HEK293 (cell line): ENCODE data around the gene CCDC141.

Experiments
- CTCF ChIA-PET: fragments of 350-600 bp; formaldehyde crosslinking; extraction: SDS; loops from one replicate; lab custom pipeline; 2021; ENCODE audit warnings: antibody characterized with exemption; lab: Yijun Ruan, JAX
- POLR2A ChIA-PET: fragments of 300-600 bp; formaldehyde crosslinking; extraction: SDS; loops from one replicate; lab custom pipeline; 2020; ENCODE audit warnings: antibody characterized with exemption, inconsistent platforms; lab: Yijun Ruan, JAX
- H3K27ac ChIP-seq: fragments of 200-500 bp; sonication (Bioruptor generic); 2 replicates; pipeline ENCODE4 v1.5.1; 2014; ENCODE audit warnings: low read depth, low read length, control low read depth, inconsistent platforms; ENCODE audit errors: extremely low read depth
- H3K36me3 ChIP-seq, 2 experiments: fragments of 200-500 bp in 1 of 2; sonication (Bioruptor generic) in 1 of 2; 1 replicate in 1 of 2; 2 replicates in 1 of 2; pipeline ENCODE4 v1.5.1; 2014 to 2017; ENCODE audit warnings: inconsistent platforms in 2 of 2, low read length in 2 of 2; ENCODE audit not compliant: control insufficient read depth in 2 of 2, insufficient read depth in 1 of 2
- H3K4me1 ChIP-seq: fragments of 200-500 bp; sonication (Bioruptor generic); 2 replicates; pipeline ENCODE4 v1.5.1; 2014; ENCODE audit warnings: mild to moderate bottlenecking, low read length, inconsistent platforms; ENCODE audit not compliant: control insufficient read depth, insufficient read depth
- H3K4me3 ChIP-seq: 2 replicates; pipeline ENCODE4 v1.5.1; 2011; ENCODE audit warnings: low read depth, mild to moderate bottlenecking, control low read depth, low read length, moderate library complexity
- H3K9me3 ChIP-seq: fragments of 200-500 bp; sonication (Bioruptor generic); 2 replicates; pipeline ENCODE4 v1.5.1; 2014; ENCODE audit warnings: low read depth, low read length, inconsistent platforms; ENCODE audit not compliant: control insufficient read depth, insufficient read depth
- BCL11A ChIP-seq: fragments of 450-650 bp; formaldehyde crosslinking; IDR thresholded peaks from 2 replicates; pipeline ENCODE4 v1.5.1; 2016; ENCODE audit warnings: low read depth, missing biosample characterization, missing genetic modification characterization
- PRDM2 ChIP-seq: fragments of 450-650 bp; formaldehyde crosslinking; IDR thresholded peaks from 2 replicates; pipeline ENCODE4 v1.5.1; 2016; ENCODE audit warnings: missing biosample characterization, missing genetic modification characterization, borderline replicate concordance
- TRIM28 ChIP-seq: IDR thresholded peaks from 2 replicates; pipeline ENCODE4 v1.6.1; 2011; ENCODE audit warnings: low read length, control low read depth, borderline replicate concordance
- YY1 ChIP-seq: fragments of 450-650 bp; formaldehyde crosslinking; IDR thresholded peaks from 2 replicates; pipeline ENCODE4 v1.5.1; 2018; ENCODE audit warnings: missing biosample characterization, missing genetic modification characterization
- ZBTB10 ChIP-seq: fragments of 450-650 bp; formaldehyde crosslinking; IDR thresholded peaks from 2 replicates; pipeline ENCODE4 v1.5.1; 2016; ENCODE audit warnings: missing biosample characterization, missing genetic modification characterization
- ZBTB7A ChIP-seq: fragments of 450-650 bp; formaldehyde crosslinking; IDR thresholded peaks from 2 replicates; pipeline ENCODE4 v1.5.1; 2016; ENCODE audit warnings: low read depth, missing biosample characterization, missing genetic modification characterization
- ZFP3 ChIP-seq: fragments of 450-650 bp; formaldehyde crosslinking; IDR thresholded peaks from 2 replicates; pipeline ENCODE4 v1.5.1; 2016; ENCODE audit warnings: low read depth, missing biosample characterization, missing genetic modification characterization
- ZNF132 ChIP-seq: fragments of 450-650 bp; formaldehyde crosslinking; IDR thresholded peaks from 2 replicates; pipeline ENCODE4 v1.5.1; 2017; ENCODE audit warnings: missing biosample characterization, missing genetic modification characterization, borderline replicate concordance
- ZNF155 ChIP-seq: fragments of 450-650 bp; formaldehyde crosslinking; IDR thresholded peaks from 2 replicates; pipeline ENCODE4 v1.5.1; 2016; ENCODE audit warnings: missing biosample characterization, missing genetic modification characterization
- ZNF202 ChIP-seq: fragments of 450-650 bp; formaldehyde crosslinking; IDR thresholded peaks from 2 replicates; pipeline ENCODE4 v1.5.1; 2016; ENCODE audit warnings: missing biosample characterization, missing genetic modification characterization, borderline replicate concordance
- ZNF350 ChIP-seq: fragments of 450-650 bp; formaldehyde crosslinking; IDR thresholded peaks from 2 replicates; pipeline ENCODE4 v1.5.0; 2017; ENCODE audit warnings: missing biosample characterization, mild to moderate bottlenecking, missing genetic modification characterization
- ZNF423 ChIP-seq: fragments of 450-650 bp; formaldehyde crosslinking; IDR thresholded peaks from 2 replicates; pipeline ENCODE4 v1.5.1; 2016; ENCODE audit warnings: missing biosample characterization, missing genetic modification characterization
- ZNF514 ChIP-seq: fragments of 450-650 bp; formaldehyde crosslinking; IDR thresholded peaks from 2 replicates; pipeline ENCODE4 v1.5.1; 2016; ENCODE audit warnings: missing biosample characterization, missing genetic modification characterization
- ZNF530 ChIP-seq: fragments of 450-650 bp; formaldehyde crosslinking; IDR thresholded peaks from 2 replicates; pipeline ENCODE4 v1.5.1; 2016; ENCODE audit warnings: low read depth, missing biosample characterization, missing genetic modification characterization
- ZNF549 ChIP-seq: fragments of 450-650 bp; IDR thresholded peaks from 2 replicates; pipeline ENCODE4 v1.5.1; 2018; ENCODE audit warnings: missing biosample characterization, missing genetic modification characterization, mild to moderate bottlenecking, inconsistent platforms, moderate library complexity
- ZNF561 ChIP-seq: fragments of 450-650 bp; IDR thresholded peaks from 2 replicates; pipeline ENCODE4 v1.5.1; 2018; ENCODE audit warnings: missing biosample characterization, missing genetic modification characterization, borderline replicate concordance
- ZNF596 ChIP-seq: fragments of 450-650 bp; IDR thresholded peaks from 2 replicates; pipeline ENCODE4 v1.5.0; 2018; ENCODE audit warnings: missing biosample characterization, mild to moderate bottlenecking, missing genetic modification characterization, moderate library complexity
- ZNF621 ChIP-seq: fragments of 450-650 bp; formaldehyde crosslinking; IDR thresholded peaks from 2 replicates; pipeline ENCODE4 v1.5.1; 2017; ENCODE audit warnings: missing biosample characterization, missing genetic modification characterization
- ZNF629 ChIP-seq: fragments of 450-650 bp; formaldehyde crosslinking; IDR thresholded peaks from 2 replicates; pipeline ENCODE4 v1.5.1; 2017; ENCODE audit warnings: missing biosample characterization, missing genetic modification characterization
- ZNF701 ChIP-seq: fragments of 450-650 bp; formaldehyde crosslinking; IDR thresholded peaks from 2 replicates; pipeline ENCODE4 v1.5.1; 2016; ENCODE audit warnings: missing biosample characterization, missing genetic modification characterization
- ZNF777 ChIP-seq: fragments of 450-650 bp; formaldehyde crosslinking; IDR thresholded peaks from 2 replicates; pipeline ENCODE4 v1.5.1; 2017; ENCODE audit warnings: missing biosample characterization, missing genetic modification characterization, borderline replicate concordance
- TF ChIP-seq, protein P1 (sequence below): fragments of 450-650 bp; formaldehyde crosslinking; IDR thresholded peaks from 2 replicates; pipeline ENCODE4 v1.5.1; 2016; ENCODE audit warnings: missing biosample characterization, missing genetic modification characterization

CCDC141 gene

DNA sequence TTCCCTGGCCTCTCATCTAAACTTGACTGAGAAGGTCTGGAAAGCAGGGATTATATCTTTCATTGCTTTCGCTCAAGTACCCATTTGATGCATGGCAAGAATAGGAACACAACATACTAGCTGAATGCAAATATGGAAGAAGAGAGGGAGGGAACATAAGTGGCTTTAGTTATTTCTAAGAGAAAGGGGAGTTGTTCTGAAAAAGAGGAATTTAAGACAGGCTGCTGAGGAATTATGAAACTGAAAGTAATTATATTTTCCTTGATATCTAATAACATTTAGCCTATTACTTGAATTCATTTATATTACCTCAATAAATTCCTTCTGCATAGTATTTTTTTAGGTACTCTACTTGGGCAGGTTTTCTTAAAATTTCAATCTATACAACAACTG lies 136.9 kb downstream of the CCDC141 start:
- TF ChIP-seq BCL11A (tag by site-specific recombination) (no peak), ZNF561 (tag by site-specific recombination) (no peak), ZNF350 (tag by site-specific recombination) (no peak), ZNF596 (tag by site-specific recombination) (no peak), ZFP3 (no peak), ZNF423 (no peak), TRIM28 (no peak), ZNF549 (tag by site-specific recombination) (no peak)
- ChIA-PET CTCF (interaction anchor here (0.6 to 2.0 kb wide), 16 partner anchors 8 to 1164 kb away, joined by 3 to 9 read pairs (median 3); no protein-coding TSS in a partner anchor), POLR2A (no interaction called here)
- Histone ChIP-seq H3K36me3 (no peaks in the 10 kb centered on the region), H3K9me3 (no peaks in the 10 kb centered on the region), H3K4me3 (no peak overlapping the region), H3K27ac (no peak overlapping the region), H3K4me1 (no peaks in the 10 kb centered on the region)

GRCh38 chr2:178912416-178913048 lies 137.4 kb downstream of the CCDC141 start:
- Histone ChIP-seq H3K4me1 (no peaks in the 10 kb centered on the region), H3K9me3 (no peaks in the 10 kb centered on the region), H3K4me3 (no peak overlapping the region), H3K27ac (no peak overlapping the region), H3K36me3 (no peaks in the 10 kb centered on the region)
- CTCF ChIA-PET, result interaction anchor here (0.9 to 2.0 kb wide), 6 partner anchors 11 to 1164 kb away, joined by 3 to 9 read pairs (median 3); no protein-coding TSS in a partner anchor
- TF ChIP-seq ZNF514 (tag by site-specific recombination) (no peak), ZNF132 (tag by site-specific recombination) (no peak), ZNF629 (tag by site-specific recombination) (no peak), ZNF155 (tag by site-specific recombination) (no peak), ZNF621 (tag by site-specific recombination) (no peak), YY1 (no peak), ZNF530 (tag by site-specific recombination) (no peak), ZNF777 (tag by site-specific recombination) (no peak), ZNF701 (tag by site-specific recombination) (no peak), ZBTB7A (tag by site-specific recombination) (no peak), ZBTB10 (no peak), ZNF202 (tag by site-specific recombination) (no peak), PRDM2 (tag by site-specific recombination) (no peak)
- TF ChIP-seq, protein P1, sequence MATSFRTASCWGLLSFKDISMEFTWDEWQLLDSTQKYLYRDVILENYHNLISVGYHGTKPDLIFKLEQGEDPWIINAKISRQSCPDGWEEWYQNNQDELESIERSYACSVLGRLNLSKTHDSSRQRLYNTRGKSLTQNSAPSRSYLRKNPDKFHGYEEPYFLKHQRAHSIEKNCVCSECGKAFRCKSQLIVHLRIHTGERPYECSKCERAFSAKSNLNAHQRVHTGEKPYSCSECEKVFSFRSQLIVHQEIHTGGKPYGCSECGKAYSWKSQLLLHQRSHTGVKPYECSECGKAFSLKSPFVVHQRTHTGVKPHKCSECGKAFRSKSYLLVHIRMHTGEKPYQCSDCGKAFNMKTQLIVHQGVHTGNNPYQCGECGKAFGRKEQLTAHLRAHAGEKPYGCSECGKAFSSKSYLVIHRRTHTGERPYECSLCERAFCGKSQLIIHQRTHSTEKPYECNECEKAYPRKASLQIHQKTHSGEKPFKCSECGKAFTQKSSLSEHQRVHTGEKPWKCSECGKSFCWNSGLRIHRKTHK (tag by site-specific recombination), result no peak
- POLR2A ChIA-PET, result no interaction called here
